H4 (cell line): ENCODE results near the gene DRC7. TPM values are rescaled to one million over a fixed set of nuclear protein-coding genes. Genes with fewer than 3 reads are reported as not detected.

Experiments used
- DNase-seq: peaks from one replicate; pipeline ENCODE4 v3.0.0-alpha.2; 2015; ENCODE audit warnings: low spot score
- total RNA-seq: library from RNA; depleted of rRNA; stranded (reverse); fragments of >200 nt; shearing (Covaris generic); gene quantifications from 2 replicates; pipeline ENCODE4 v1.2.3, GENCODE V29; 2014

DRC7 gene
- total RNA-seq, 1 experiment from 2014 or later: 0.02 TPM

GRCh38 chr16:57750796-57751538, 56.4 kb downstream of the DRC7 start:
- no peak for DNase-seq

- DNase-seq: no peak
Measured at GRCh38 chr16:57751539-57752202, 57.1 kb downstream of the DRC7 start.

DNA sequence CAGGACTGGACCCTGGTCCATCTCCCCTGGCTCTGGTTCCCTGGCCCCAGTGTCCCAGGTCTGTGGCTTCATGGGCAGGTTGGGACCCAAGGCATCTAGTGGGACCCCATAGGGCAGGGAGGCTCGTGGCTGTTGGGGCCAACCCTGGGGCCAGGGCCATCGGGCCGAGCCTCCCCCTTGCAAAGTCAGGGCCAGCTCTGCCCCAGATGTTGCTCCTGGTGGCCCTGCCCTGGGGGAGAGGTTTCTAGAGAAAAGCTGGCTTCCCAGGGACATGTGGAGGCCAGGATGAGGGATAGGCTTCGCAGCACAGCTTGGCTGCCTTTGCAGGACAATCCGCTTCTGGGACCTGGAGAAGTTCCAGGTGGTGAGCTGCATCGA, 57.6 kb downstream of the DRC7 start:
- no peak for DNase-seq

GRCh38 chr16:57752581-57753447, 58.2 kb downstream of the DRC7 start:
- DNase-seq: no peak

DNA sequence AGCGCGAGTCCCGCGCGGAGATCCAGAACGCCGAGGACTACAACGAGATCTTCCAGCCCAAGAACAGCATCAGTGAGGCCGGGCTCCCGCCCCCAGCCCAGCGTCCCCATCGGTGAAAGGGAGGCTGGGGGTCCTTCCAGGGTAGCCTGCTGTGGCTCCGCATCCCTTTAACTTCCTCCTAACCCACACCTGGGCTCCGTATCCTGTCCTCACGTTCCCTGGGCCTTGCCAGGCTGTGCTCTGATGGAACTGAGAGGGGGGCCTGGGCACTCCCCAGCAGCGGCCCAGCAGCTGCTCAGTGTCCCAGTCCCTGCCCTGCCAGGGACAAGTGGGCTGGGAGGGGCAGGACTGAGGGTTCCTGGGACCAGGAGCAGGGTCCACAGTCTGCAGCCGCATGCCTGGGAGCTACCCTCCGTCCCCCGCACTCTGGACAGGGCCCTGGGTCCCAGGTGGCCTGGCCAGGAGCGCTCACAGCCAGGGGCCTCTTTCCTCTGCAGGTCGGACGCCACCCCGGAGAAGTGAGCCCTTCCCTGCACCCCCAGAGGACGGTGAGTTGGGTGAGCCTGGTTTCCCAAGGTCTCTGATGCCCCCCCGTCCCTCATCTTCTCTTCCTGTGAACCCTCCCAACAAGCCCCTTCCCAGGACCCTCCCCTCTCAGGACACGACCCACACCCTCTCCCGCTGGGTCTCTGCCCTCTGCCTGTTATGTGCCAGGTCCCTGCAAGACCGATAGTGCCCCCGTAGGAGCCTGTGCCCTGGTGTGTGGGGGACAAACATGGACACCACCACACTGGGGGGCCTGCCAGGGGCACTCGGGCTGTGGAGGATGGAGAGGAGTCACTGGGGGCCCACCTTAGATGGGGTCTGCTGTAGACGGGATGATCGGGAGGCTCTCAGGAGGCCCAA, 59.1 kb downstream of the DRC7 start:
- DNase-seq: no peak

- DNase-seq: no peak
Measured at GRCh38 chr16:57754354-57755060, 59.9 kb downstream of the DRC7 start.

DNA sequence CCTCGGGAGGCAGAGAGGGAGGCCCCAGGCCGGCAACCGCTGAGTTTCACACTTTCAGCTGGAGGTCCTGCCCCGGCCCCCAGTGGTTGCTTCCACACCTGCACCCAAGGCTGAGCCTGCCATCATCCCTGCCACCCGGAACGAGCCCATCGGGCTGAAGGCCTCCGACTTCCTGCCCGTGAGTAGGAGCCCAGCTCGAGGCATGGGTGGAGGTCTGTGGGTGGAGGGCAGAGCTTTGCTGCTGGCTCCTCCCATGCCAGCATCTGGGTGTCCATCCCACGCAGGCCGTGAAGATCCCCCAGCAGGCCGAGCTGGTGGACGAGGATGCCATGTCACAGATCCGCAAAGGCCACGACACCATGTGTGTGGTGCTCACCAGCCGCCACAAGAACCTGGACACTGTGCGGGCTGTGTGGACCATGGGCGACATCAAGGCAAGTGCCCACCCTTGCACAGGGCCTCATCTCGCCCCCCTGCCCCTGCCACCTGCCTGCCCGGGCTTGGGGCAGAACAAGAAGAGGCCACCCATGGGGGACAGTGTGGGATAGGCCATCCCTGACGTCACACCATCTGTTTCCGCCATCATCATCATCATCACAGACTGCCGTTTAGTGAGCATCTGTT, 60.6 kb downstream of the DRC7 start:
- no peak for DNase-seq

DNA sequence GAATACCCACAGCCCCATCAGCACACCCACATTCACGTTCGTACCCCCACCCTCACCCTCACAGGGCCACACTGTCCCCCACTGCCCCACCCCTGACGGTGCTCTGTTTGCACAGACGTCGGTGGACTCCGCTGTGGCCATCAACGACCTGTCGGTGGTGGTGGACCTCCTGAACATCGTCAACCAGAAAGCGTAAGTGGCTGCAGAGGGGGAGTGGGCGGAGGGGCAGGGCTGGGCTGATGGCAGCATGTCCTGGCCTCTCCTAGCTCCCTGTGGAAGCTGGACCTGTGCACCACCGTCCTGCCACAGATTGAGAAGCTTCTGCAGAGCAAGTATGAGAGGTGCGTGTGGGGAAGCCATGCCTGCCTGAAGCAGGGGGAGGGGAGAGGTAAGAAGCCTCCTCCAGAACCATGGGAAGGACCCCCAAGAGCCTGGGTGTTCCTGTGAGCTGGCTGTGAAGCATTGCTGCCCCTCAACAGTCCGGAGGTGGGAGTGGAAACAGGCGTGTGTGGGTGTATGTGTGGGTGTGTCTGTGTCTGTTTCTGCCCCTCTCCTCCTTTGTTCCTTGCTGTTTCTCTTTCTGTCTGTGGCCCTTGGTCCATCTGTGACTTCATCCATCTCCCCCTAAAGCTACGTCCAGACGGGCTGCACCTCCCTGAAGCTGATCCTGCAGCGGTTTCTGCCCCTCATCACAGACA, 61.3 kb downstream of the DRC7 start:
- no peak for DNase-seq

- no peak for DNase-seq
Measured at GRCh38 chr16:57756424-57757325, 62.1 kb downstream of the DRC7 start.

GRCh38 chr16:57757326-57757786, 62.8 kb downstream of the DRC7 start:
- peak; percentile 55 for DNase-seq

DNA sequence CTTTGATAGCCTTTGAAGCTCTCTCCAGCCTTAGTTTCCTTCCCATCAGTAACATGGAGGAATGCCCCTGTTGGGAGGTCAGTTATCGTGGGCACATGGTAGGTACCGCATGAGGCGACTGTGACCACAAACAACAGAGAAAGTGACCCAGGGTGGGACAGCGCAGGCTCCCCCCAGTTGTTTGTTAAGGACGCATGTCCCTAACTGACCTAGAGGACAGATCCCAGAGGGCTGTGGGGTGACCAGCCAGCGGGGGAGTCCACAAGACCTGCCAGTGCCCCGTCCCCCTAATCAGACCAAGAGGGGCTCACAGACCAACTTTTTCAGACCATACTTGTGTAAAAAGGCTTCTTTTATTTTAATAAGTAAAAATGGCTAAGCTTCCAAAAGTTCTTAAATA, 63.3 kb downstream of the DRC7 start:
- no peak for DNase-seq

DNA sequence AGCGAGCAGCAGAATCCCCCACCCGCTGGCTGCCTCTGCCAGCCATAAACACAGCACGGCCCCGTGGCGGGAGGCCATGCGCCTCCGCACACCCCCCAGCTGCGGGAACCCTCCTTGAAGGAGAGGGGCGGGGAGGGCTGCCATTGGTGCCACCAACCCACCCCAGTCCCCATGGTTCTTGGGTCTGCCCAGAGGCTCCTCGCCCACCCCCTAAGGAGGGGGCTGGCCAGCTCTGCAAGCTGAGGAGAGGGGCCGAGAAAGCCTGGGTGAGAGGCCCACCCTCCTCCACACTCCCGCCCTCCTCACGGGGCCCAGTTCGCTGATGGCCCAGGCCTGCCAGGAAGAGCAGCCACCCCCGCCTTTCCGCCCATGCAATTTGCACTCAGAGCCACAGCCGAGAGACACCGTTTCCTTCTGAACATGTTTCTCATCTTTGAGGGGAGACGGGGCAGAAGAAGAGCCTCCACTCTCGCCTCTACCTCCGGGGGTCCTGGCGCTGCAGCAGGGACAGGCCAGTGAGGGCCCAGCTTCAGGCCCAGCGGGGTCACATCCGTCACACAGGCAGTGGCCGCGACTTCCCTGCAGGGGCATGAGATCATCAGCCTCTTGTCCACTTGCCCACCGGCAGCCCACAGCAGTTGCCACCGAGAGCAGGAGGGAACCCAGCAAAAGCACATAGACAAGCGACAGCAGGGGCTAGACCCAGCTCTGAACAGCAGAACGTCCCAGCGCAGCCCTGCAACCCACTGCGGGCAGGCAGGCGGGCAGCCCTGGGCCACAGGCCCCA, 63.9 kb downstream of the DRC7 start:
- no peak for DNase-seq

DNA sequence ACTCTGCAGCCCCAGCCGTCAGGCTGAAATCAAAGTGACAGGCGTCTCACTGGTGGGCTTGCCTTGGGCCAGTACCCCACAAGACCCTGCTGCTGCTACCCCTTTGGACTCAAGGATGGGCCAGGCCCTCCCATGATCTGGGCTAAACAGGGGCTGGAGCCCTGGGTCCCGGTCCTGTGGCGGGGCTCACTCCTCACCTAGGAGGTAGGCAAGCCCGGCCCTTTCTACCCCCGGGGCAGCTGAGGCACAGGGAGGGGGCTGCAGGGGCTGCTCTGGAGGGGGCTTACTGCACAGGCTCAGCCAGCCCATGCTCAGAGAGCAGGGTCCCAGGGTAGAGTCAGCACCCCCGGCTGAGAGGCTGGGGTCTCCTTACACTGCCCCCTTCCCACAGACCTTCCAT, 64.5 kb downstream of the DRC7 start:
- no peak for DNase-seq

DNA sequence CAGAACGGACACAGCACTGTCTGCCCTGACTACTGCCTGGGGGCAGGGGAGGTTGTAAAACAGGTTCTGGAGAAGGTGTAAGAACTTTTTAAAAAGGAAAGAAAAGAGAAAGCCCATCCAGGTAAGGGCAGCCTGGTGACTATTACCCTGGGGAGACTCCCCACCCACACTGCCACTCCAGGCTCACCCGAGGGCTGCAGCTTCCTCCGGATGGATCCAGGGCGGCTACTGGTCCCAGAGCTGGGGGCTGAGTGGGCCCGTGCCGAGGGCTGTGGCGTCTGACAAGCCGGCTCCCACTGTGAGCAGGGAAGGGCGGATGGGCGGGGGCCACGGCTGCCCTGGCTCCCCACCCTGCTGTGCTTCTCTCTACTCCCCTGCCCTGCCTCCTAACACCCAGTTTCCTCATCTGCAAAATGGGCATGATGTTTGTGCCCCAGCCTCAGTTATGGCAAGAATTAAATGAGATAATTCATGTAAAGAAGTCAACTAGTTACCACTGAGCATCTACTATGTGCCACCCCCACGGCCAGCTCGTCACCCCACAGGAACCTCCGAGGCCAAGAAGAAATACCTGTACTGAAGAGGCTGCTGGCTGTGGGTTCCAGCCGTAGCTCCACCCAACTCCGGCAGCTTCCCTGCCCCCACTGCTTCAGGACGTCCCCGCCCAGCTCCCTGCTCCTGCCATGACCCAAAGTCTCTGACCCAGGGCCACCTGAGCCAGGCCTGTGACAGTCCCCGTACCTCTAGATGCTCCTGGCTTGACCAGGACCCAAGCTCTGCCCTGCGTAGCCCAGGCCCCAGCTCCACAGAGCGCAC, 65.1 kb downstream of the DRC7 start:
- DNase-seq: no peak

DNA sequence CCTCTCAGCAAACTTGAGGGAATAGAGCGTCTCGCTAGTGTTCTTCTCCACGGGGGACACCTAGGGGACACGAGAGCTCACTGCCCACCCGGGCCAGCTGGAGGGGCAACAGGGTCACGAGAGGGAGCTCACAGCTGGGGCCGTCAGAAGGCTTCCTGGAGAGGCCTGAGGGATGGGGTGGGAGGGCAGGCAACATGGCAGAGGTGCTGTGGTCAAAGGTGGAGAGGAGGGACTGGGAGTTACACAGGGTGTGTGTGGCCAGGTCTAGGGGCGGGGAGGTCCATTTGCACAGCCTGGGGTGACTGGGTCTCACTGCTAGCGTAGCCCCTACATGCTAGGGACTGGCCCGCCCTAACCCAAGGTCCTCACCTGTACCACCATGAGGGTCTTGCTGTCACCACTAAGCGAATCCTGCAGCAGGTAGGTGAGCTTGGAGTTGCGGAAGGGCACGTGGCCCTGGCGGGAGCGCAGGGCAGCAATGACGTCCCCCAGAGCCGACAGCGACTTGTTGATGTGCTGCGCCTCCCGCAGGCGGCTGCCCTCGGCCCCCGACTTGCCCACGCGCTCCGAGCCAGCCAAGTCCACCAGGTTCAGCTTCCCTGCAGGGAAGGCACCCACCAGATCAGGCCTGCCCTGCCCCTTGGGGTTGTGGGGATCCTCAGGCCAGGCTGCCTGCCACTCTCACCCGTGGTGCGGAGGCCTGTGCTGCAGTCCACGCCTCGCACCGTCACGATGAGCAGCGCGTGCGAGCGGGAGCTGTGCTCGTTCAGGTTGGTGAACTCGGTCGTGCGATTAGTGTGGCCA, 66.0 kb downstream of the DRC7 start:
- no peak for DNase-seq

DNA sequence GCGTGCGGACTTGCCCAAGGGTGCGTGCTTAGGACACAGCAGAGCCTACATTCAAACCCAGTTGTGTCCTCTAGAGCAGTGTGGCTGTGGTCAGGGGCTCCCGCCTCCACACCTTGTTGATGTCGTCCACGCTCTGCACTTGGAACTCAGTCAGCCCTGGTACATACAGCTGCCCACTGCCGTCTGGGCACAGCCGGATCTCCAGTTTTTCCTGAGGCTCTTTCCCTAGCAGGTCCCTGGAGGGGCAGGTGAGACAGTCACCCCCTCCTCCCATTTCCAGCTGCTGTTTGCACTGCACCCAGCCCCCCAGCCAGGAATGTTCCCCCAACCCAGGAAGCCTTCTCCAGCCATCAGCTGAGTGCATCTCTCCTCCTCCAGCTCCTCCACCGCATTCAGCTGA, 66.7 kb downstream of the DRC7 start:
- DNase-seq: no peak
